Stimulated activated CD4-positive, alpha-beta T cell treated with anti-CD3 and anti-CD28 coated beads, Interleukin-15, amount 100 ng/mL, for 24 hours (primary cell): Measurements from ENCODE around the gene CHKA.

Source experiments
- DNase-seq: peaks from one replicate; pipeline ENCODE4 v3.0.0-alpha.2; 2020

Gene CHKA

GRCh38 chr11:68067991-68068390 is 53.2 kb downstream of the CHKA start:
- DNase-seq: no peak

- no peak for DNase-seq
Measured at GRCh38 chr11:68066742-68067141, 54.4 kb downstream of the CHKA start.

- no peak for DNase-seq
Measured at GRCh38 chr11:68065841-68066240, 55.3 kb downstream of the CHKA start.

GRCh38 chr11:68064926-68065325 is 56.3 kb downstream of the CHKA start:
- no peak for DNase-seq

- no peak for DNase-seq
Measured at GRCh38 chr11:68061508-68061907, 59.7 kb downstream of the CHKA start.

GRCh38 chr11:68057807-68058206 is 63.4 kb downstream of the CHKA start:
- DNase-seq: no peak

- DNase-seq: no peak
Measured at GRCh38 chr11:68056317-68057285, 64.6 kb downstream of the CHKA start.

- DNase-seq: no peak
Measured at GRCh38 chr11:68053981-68054812, 67.0 kb downstream of the CHKA start.

GRCh38 chr11:68053117-68053516 is 68.1 kb downstream of the CHKA start:
- DNase-seq: no peak

- no peak for DNase-seq
Measured at GRCh38 chr11:68052137-68052873, 68.9 kb downstream of the CHKA start.

GRCh38 chr11:68051191-68052136 is 69.7 kb downstream of the CHKA start:
- no peak for DNase-seq

GRCh38 chr11:68050371-68050841 is 70.8 kb downstream of the CHKA start:
- DNase-seq: no peak

- no peak for DNase-seq
Measured at GRCh38 chr11:68049509-68050370, 71.4 kb downstream of the CHKA start.

- no peak for DNase-seq
Measured at GRCh38 chr11:68048681-68049508, 72.3 kb downstream of the CHKA start.

- no peak for DNase-seq
Measured at GRCh38 chr11:68047437-68048290, 73.5 kb downstream of the CHKA start.

GRCh38 chr11:68044898-68045351 is 76.3 kb downstream of the CHKA start:
- DNase-seq: no peak

GRCh38 chr11:68044145-68044813 is 76.9 kb downstream of the CHKA start:
- DNase-seq: no peak
